Activated T-cell treated with anti-CD3 and anti-CD28 coated beads, Interleukin-2, amount 50 U/mL, for 72 hours (primary cell): ENCODE measurements around the gene IRF7. TPM values are rescaled to one million over a fixed set of nuclear protein-coding genes. Genes with fewer than 3 reads are reported as not detected.
A peak's percentile ranks its signal among the peaks of the same experiment; 100 is the strongest.

ENCODE experiments used
- ATAC-seq, 2 donors: fragments of 150-1000 bp; cut with Tn5 transposase; replicated peaks in 1 of 2; 2 replicates each; pipeline ENCODE4 v1.10.0; 2021; ENCODE audit warnings: moderate library complexity in 2 of 2, mild to moderate bottlenecking in 1 of 2
- DNase-seq, 2 donors: peaks; one replicate each; pipeline ENCODE4 v3.0.0; 2021 to 2022; ENCODE audit warnings: mixed read lengths in 1 of 2
- H3K27ac Mint-ChIP-seq: one replicate; pipeline ENCODE4 v1.8.0; 2022; ENCODE audit warnings: mild to moderate bottlenecking, moderate library complexity, mixed read lengths
- H3K27me3 Mint-ChIP-seq: one replicate; pipeline ENCODE4 v1.8.0; 2022; ENCODE audit warnings: low read depth, mixed read lengths
- H3K36me3 Mint-ChIP-seq, 2 donors: one replicate each; pipeline ENCODE4 v1.8.0; 2022; ENCODE audit warnings: mixed read lengths in 2 of 2, mild to moderate bottlenecking in 1 of 2; ENCODE audit not compliant: insufficient read depth in 2 of 2
- H3K4me1 Mint-ChIP-seq: one replicate; pipeline ENCODE4 v1.8.0; 2022; ENCODE audit warnings: low read depth, mixed read lengths
- H3K4me3 Mint-ChIP-seq, 2 donors: one replicate each; pipeline ENCODE4 v1.8.0; 2022; ENCODE audit warnings: mild to moderate bottlenecking in 2 of 2, mixed read lengths in 2 of 2, moderate library complexity in 2 of 2
- H3K9me3 Mint-ChIP-seq, 2 donors: one replicate each; pipeline ENCODE4 v1.8.0; 2022; ENCODE audit warnings: mixed read lengths in 2 of 2
- total RNA-seq, 2 donors: library from RNA; stranded (reverse); gene quantifications; one replicate each; pipeline ENCODE4 v1.2.3, GENCODE V29; 2022

IRF7 gene
- total RNA-seq, 2 donors from 2014 or later = 46.7 to 95.8 TPM

- H3K27me3 Mint-ChIP-seq = no peaks in the 10 kb centered on the region
- no peak overlapping the region for H3K27ac Mint-ChIP-seq
- H3K36me3 Mint-ChIP-seq = peaks cover 5 to 11% of the 10 kb centered on the region in 2 donors
- H3K9me3 Mint-ChIP-seq = no peaks in the 10 kb centered on the region
- DNase-seq = no peak
- no peak for ATAC-seq
- no peak overlapping the region for H3K4me3 Mint-ChIP-seq
- H3K4me1 Mint-ChIP-seq = peaks cover 2% of the 10 kb centered on the region
Measured at GRCh38 chr11:607020-607780, 8.6 kb downstream of the IRF7 start.

- no peak for ATAC-seq
- Mint-ChIP-seq H3K27me3 (no peaks in the 10 kb centered on the region), H3K27ac (no peak overlapping the region), H3K9me3 (no peaks in the 10 kb centered on the region), H3K4me1 (no peaks in the 10 kb centered on the region), H3K4me3 (no peak overlapping the region), H3K36me3 (peaks cover 7 to 16% of the 10 kb centered on the region in 2 donors)
- DNase-seq = no peak
Measured at GRCh38 chr11:606245-606644, 9.5 kb downstream of the IRF7 start.

GRCh38 chr11:605286-606129 is 10.2 kb downstream of the IRF7 start:
- no peak for DNase-seq
- Mint-ChIP-seq H3K9me3 (no peaks in the 10 kb centered on the region), H3K4me3 (no peak overlapping the region), H3K27me3 (no peaks in the 10 kb centered on the region), H3K36me3 (peaks cover 5 to 16% of the 10 kb centered on the region in 2 donors), H3K27ac (no peak overlapping the region), H3K4me1 (no peaks in the 10 kb centered on the region)
- no peak for ATAC-seq

- Mint-ChIP-seq H3K4me3 (no peak overlapping the region), H3K9me3 (no peaks in the 10 kb centered on the region), H3K27me3 (no peaks in the 10 kb centered on the region), H3K36me3 (peaks cover 7 to 19% of the 10 kb centered on the region in 2 donors), H3K27ac (no peak overlapping the region), H3K4me1 (no peaks in the 10 kb centered on the region)
- DNase-seq = no peak
- no peak for ATAC-seq
Measured at GRCh38 chr11:603154-603553, 12.6 kb downstream of the IRF7 start.

- Mint-ChIP-seq H3K4me1 (peaks cover 6% of the 10 kb centered on the region), H3K36me3 (peaks cover 4 to 20% of the 10 kb centered on the region in 2 donors), H3K27me3 (no peaks in the 10 kb centered on the region), H3K4me3 (no peak overlapping the region), H3K9me3 (no peaks in the 10 kb centered on the region), H3K27ac (no peak overlapping the region)
- ATAC-seq (no peak), DNase-seq (no peak)
Measured at GRCh38 chr11:601573-602245, 14.0 kb downstream of the IRF7 start.

- no peak for DNase-seq
- Mint-ChIP-seq H3K27me3 (no peaks in the 10 kb centered on the region), H3K4me1 (peaks cover 6% of the 10 kb centered on the region), H3K36me3 (peaks cover 5 to 28% of the 10 kb centered on the region in 2 donors), H3K9me3 (no peaks in the 10 kb centered on the region), H3K27ac (no peak overlapping the region), H3K4me3 (no peak overlapping the region)
- ATAC-seq = no peak
Measured at GRCh38 chr11:598005-598680, 17.6 kb downstream of the IRF7 start.

- peaks cover 6% of the 10 kb centered on the region for H3K4me1 Mint-ChIP-seq
- DNase-seq = no peak
- H3K27me3 Mint-ChIP-seq = no peaks in the 10 kb centered on the region
- no peak overlapping the region for H3K4me3 Mint-ChIP-seq
- no peaks in the 10 kb centered on the region for H3K9me3 Mint-ChIP-seq
- peaks cover 8 to 31% of the 10 kb centered on the region in 2 donors for H3K36me3 Mint-ChIP-seq
- ATAC-seq = peak in 1 of 2 donors; percentile 37
- no peak overlapping the region for H3K27ac Mint-ChIP-seq
Measured at GRCh38 chr11:597166-597725, 18.5 kb downstream of the IRF7 start.

GRCh38 chr11:596374-596773 is 19.4 kb downstream of the IRF7 start:
- H3K9me3 Mint-ChIP-seq = no peaks in the 10 kb centered on the region
- H3K4me1 Mint-ChIP-seq = peaks cover 6% of the 10 kb centered on the region
- ATAC-seq (peak; percentile 57 to 61), DNase-seq (peak in 1 of 2 donors; percentile 30)
- H3K4me3 Mint-ChIP-seq = no peak overlapping the region
- no peaks in the 10 kb centered on the region for H3K27me3 Mint-ChIP-seq
- H3K36me3 Mint-ChIP-seq = peaks cover 7 to 28% of the 10 kb centered on the region in 2 donors
- H3K27ac Mint-ChIP-seq = no peak overlapping the region

- Mint-ChIP-seq H3K27me3 (no peaks in the 10 kb centered on the region), H3K4me1 (peaks cover 6% of the 10 kb centered on the region), H3K4me3 (no peak overlapping the region), H3K27ac (no peak overlapping the region), H3K9me3 (no peaks in the 10 kb centered on the region), H3K36me3 (peaks cover 7 to 28% of the 10 kb centered on the region in 2 donors)
- ATAC-seq (no peak), DNase-seq (no peak)
Measured at GRCh38 chr11:595400-595799, 20.4 kb downstream of the IRF7 start.

GRCh38 chr11:593347-593746 is 22.4 kb downstream of the IRF7 start:
- Mint-ChIP-seq H3K4me1 (peaks cover 20% of the 10 kb centered on the region), H3K27ac (no peak overlapping the region), H3K27me3 (no peaks in the 10 kb centered on the region), H3K9me3 (no peaks in the 10 kb centered on the region), H3K4me3 (no peak overlapping the region), H3K36me3 (peaks cover 5 to 36% of the 10 kb centered on the region in 2 donors)
- no peak for DNase-seq
- ATAC-seq = no peak

- Mint-ChIP-seq H3K4me1 (peaks cover 24% of the 10 kb centered on the region), H3K9me3 (no peaks in the 10 kb centered on the region), H3K36me3 (peaks cover 5 to 36% of the 10 kb centered on the region in 2 donors), H3K27me3 (no peaks in the 10 kb centered on the region), H3K27ac (no peak overlapping the region), H3K4me3 (no peak overlapping the region)
- DNase-seq (no peak), ATAC-seq (no peak)
Measured at GRCh38 chr11:592918-593317, 22.8 kb downstream of the IRF7 start.

GRCh38 chr11:592501-592900 is 23.2 kb downstream of the IRF7 start:
- H3K4me1 Mint-ChIP-seq = peaks cover 28% of the 10 kb centered on the region
- H3K4me3 Mint-ChIP-seq = no peak overlapping the region
- DNase-seq (no peak), ATAC-seq (no peak)
- no peaks in the 10 kb centered on the region for H3K27me3 Mint-ChIP-seq
- peaks cover 5 to 39% of the 10 kb centered on the region in 2 donors for H3K36me3 Mint-ChIP-seq
- no peaks in the 10 kb centered on the region for H3K9me3 Mint-ChIP-seq
- H3K27ac Mint-ChIP-seq = peak overlapping the region; percentile 13
